ENCODE measurements around the gene RBBP8NL. TPM values are rescaled to one million over a fixed set of nuclear protein-coding genes. Genes with fewer than 3 reads are reported as not detected.

Gene RBBP8NL
- total RNA-seq, 5 donors from 2014 or later (not counting 1 experiment from before 2014, with no cell fraction given) = not detected

DNA sequence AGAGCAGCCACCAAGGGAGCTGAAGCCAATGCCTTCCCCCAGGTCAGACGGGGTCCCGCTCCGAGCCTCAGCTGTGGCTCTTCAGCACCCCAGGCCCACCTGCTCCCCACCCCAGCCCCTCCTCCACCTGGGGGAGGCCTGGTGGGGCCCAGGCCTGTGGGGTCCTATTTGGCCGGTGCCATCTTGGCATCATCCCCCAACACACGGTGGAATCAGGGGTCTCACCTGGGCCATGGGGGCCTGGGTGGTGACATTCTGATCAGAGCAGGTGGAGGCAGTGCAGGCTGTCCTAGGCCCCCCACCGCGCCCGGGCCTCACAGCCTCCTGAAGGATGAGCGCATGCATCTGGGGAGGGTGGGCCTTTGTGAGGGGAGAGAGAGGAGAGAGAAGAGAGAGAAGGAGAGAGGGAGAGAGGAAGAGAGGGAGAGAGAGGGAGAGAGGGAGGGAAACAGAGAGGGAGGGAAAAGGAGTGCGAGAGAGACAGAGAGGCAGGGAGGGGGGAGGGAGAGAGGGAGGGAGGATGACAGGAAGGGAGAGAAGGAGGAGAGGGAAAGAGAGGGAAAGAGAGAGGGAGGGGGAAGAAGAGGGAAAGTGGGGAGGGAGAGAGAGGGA lies 23.9 kb upstream of the RBBP8NL start:
- no peak for DNase-seq
- H3K27ac ChIP-seq (ENCODE audit: low read length) = no peak overlapping the region
- no peak for ATAC-seq (replicated peaks in 1 of 4)
- no peaks in the 10 kb centered on the region for H3K36me3 ChIP-seq (ENCODE audit: control insufficient read depth in 2 of 2, extremely low read depth in 1 of 2, insufficient read depth in 1 of 2, low read length in 1 of 2)
- 81% methylated on average over 3 of the region's 10 CpGs for WGBS (ENCODE audit: insufficient coverage)
- H3K9me3 ChIP-seq = no peaks in the 10 kb centered on the region
- H3K27ac Mint-ChIP-seq = no peak overlapping the region
- peaks cover 3 to 23% of the 10 kb centered on the region in 2 donors for H3K27me3 Mint-ChIP-seq
- H3K4me3 Mint-ChIP-seq = no peak overlapping the region
- H3K36me3 Mint-ChIP-seq = no peaks in the 10 kb centered on the region
- H3K4me1 ChIP-seq (ENCODE audit: control insufficient read depth in 1 of 2, extremely low read depth in 1 of 2, insufficient read depth in 2 of 2, low read length in 2 of 2) = no peaks in the 10 kb centered on the region
- no peaks in the 10 kb centered on the region for H3K4me1 Mint-ChIP-seq
- H3K9me3 Mint-ChIP-seq = no peaks in the 10 kb centered on the region
- POLR2A ChIA-PET = no interaction called here
- peaks cover 0 to 57% of the 10 kb centered on the region in 2 experiments for H3K27me3 ChIP-seq (replicated peaks in 1 of 2; ENCODE audit: control insufficient read depth in 2 of 2, extremely low read depth in 1 of 2, insufficient read depth in 2 of 2, low read length in 1 of 2)
- no peak overlapping the region for H3K4me3 ChIP-seq (ENCODE audit: control insufficient read depth in 1 of 2, extremely low read depth in 1 of 2, low read length in 1 of 2)
- CTCF ChIA-PET = no interaction called here

DNA sequence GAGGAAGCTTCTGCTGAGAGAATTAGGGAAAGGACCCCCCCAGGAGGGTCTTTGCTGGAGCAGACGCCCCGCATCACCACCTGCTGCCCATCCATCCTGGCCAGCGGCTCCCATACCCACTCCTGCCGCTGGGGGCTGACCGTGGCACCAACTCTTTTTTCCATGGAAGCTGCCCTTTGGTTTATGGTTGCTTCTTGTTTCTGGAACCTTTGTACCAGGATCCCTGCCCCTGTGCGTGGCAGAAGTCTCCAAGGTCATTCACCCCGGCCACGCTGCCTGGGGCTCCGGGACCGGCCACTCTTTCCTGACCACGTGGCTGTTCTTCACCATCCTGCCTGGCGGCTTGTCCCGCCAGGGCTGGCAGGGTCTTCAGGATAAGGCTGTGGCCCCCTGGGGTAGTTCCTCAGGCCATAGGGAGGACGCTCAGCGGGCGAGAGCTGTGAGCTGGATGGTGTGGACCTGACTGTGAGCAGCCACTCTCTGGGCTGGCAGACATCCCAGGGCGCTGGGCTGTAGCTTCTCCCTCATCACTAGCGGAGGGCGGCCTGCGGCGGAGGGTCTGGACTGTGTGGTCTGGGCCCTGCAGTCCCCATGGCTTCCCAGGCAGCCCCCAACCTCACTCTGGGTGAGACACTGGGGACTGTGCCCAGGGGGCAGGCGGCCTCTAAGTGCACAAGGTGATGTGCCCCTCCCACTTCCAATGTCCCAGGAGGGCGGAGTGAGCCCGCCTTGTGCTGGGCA lies 22.8 kb upstream of the RBBP8NL start:
- no peaks in the 10 kb centered on the region for H3K9me3 ChIP-seq
- peaks cover 0 to 58% of the 10 kb centered on the region in 2 experiments for H3K27me3 ChIP-seq (replicated peaks in 1 of 2; ENCODE audit: control insufficient read depth in 2 of 2, extremely low read depth in 1 of 2, insufficient read depth in 2 of 2, low read length in 1 of 2)
- no peak for ATAC-seq (replicated peaks in 1 of 4)
- Mint-ChIP-seq H3K36me3 (no peaks in the 10 kb centered on the region), H3K9me3 (no peaks in the 10 kb centered on the region), H3K27ac (no peak overlapping the region), H3K27me3 (peaks cover 3 to 20% of the 10 kb centered on the region in 2 donors), H3K4me3 (no peak overlapping the region), H3K4me1 (no peaks in the 10 kb centered on the region)
- H3K4me3 ChIP-seq (ENCODE audit: control insufficient read depth in 1 of 2, extremely low read depth in 1 of 2, low read length in 1 of 2) = no peak overlapping the region
- DNase-seq = no peak
- H3K36me3 ChIP-seq (ENCODE audit: control insufficient read depth in 2 of 2, extremely low read depth in 1 of 2, insufficient read depth in 1 of 2, low read length in 1 of 2) = no peaks in the 10 kb centered on the region
- POLR2A ChIA-PET = no interaction called here
- CTCF ChIA-PET = no interaction called here
- WGBS (ENCODE audit: insufficient coverage) = 80% methylated on average over 20 of the region's 24 CpGs
- no peak overlapping the region for H3K27ac ChIP-seq (ENCODE audit: low read length)
- no peaks in the 10 kb centered on the region for H3K4me1 ChIP-seq (ENCODE audit: control insufficient read depth in 1 of 2, extremely low read depth in 1 of 2, insufficient read depth in 2 of 2, low read length in 2 of 2)

- Mint-ChIP-seq H3K4me3 (no peak overlapping the region), H3K36me3 (no peaks in the 10 kb centered on the region), H3K27me3 (peaks cover 6 to 19% of the 10 kb centered on the region in 2 donors), H3K4me1 (no peaks in the 10 kb centered on the region), H3K9me3 (no peaks in the 10 kb centered on the region), H3K27ac (no peak overlapping the region)
- Histone ChIP-seq H3K4me1 (ENCODE audit: control insufficient read depth in 1 of 2, extremely low read depth in 1 of 2, insufficient read depth in 2 of 2, low read length in 2 of 2) (no peaks in the 10 kb centered on the region), H3K36me3 (ENCODE audit: control insufficient read depth in 2 of 2, extremely low read depth in 1 of 2, insufficient read depth in 1 of 2, low read length in 1 of 2) (no peaks in the 10 kb centered on the region), H3K27me3 (replicated peaks in 1 of 2; ENCODE audit: control insufficient read depth in 2 of 2, extremely low read depth in 1 of 2, insufficient read depth in 2 of 2, low read length in 1 of 2) (peaks cover 0 to 65% of the 10 kb centered on the region in 2 experiments), H3K4me3 (ENCODE audit: control insufficient read depth in 1 of 2, extremely low read depth in 1 of 2, low read length in 1 of 2) (no peak overlapping the region), H3K9me3 (no peaks in the 10 kb centered on the region), H3K27ac (ENCODE audit: low read length) (no peak overlapping the region)
- WGBS (ENCODE audit: insufficient coverage) = 75% methylated on average over 13 of the region's 14 CpGs
- DNase-seq (no peak), ATAC-seq (replicated peaks in 1 of 4) (no peak)
- ChIA-PET POLR2A (no interaction called here), CTCF (no interaction called here)
Measured at GRCh38 chr20:62448788-62449187, 21.4 kb upstream of the RBBP8NL start.

DNA sequence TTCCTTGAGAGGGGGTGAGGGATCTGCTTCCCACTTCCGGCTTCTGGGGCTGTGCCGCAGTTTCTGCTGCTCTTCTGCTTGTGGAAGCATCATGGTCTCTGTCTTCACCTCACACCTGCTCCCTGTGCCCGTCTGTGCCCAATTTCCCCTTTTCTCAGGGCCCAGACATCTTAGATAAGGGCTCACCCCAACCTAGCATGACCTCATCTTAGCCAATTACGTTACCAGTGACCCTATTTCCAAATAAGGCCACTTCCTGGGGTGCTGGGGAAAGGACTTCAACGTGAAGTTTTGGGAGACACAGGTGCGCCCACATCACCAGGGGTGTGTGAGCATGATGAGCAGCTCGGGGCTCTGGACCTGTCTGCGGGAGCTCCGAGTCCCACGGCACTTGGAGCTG lies 20.7 kb upstream of the RBBP8NL start:
- ChIA-PET CTCF (no interaction called here), POLR2A (no interaction called here)
- no peaks in the 10 kb centered on the region for H3K9me3 Mint-ChIP-seq
- Histone ChIP-seq H3K27ac (ENCODE audit: low read length) (no peak overlapping the region), H3K4me1 (ENCODE audit: control insufficient read depth in 1 of 2, extremely low read depth in 1 of 2, insufficient read depth in 2 of 2, low read length in 2 of 2) (no peaks in the 10 kb centered on the region), H3K36me3 (ENCODE audit: control insufficient read depth in 2 of 2, extremely low read depth in 1 of 2, insufficient read depth in 1 of 2, low read length in 1 of 2) (no peaks in the 10 kb centered on the region), H3K4me3 (ENCODE audit: control insufficient read depth in 1 of 2, extremely low read depth in 1 of 2, low read length in 1 of 2) (no peak overlapping the region), H3K27me3 (replicated peaks in 1 of 2; ENCODE audit: control insufficient read depth in 2 of 2, extremely low read depth in 1 of 2, insufficient read depth in 2 of 2, low read length in 1 of 2) (peaks cover 0 to 59% of the 10 kb centered on the region in 2 experiments), H3K9me3 (no peaks in the 10 kb centered on the region)
- ATAC-seq (replicated peaks in 1 of 4) (no peak), DNase-seq (no peak)
- WGBS (ENCODE audit: insufficient coverage) = 53% methylated on average over 7 of the region's 10 CpGs
- H3K36me3 Mint-ChIP-seq = no peaks in the 10 kb centered on the region
- no peak overlapping the region for H3K4me3 Mint-ChIP-seq
- H3K27ac Mint-ChIP-seq = no peak overlapping the region
- no peaks in the 10 kb centered on the region for H3K4me1 Mint-ChIP-seq
- H3K27me3 Mint-ChIP-seq = peaks cover 6 to 20% of the 10 kb centered on the region in 2 donors

GRCh38 chr20:62446888-62447869 lies 19.8 kb upstream of the RBBP8NL start:
- H3K27me3 ChIP-seq (replicated peaks in 1 of 2; ENCODE audit: control insufficient read depth in 2 of 2, extremely low read depth in 1 of 2, insufficient read depth in 2 of 2, low read length in 1 of 2) = peaks cover 0 to 59% of the 10 kb centered on the region in 2 experiments
- no peak overlapping the region for H3K4me3 ChIP-seq (ENCODE audit: control insufficient read depth in 1 of 2, extremely low read depth in 1 of 2, low read length in 1 of 2)
- Mint-ChIP-seq H3K27ac (no peak overlapping the region), H3K36me3 (no peaks in the 10 kb centered on the region), H3K9me3 (no peaks in the 10 kb centered on the region), H3K27me3 (peaks cover 6 to 25% of the 10 kb centered on the region in 2 donors), H3K4me3 (no peak overlapping the region), H3K4me1 (no peaks in the 10 kb centered on the region)
- H3K4me1 ChIP-seq (ENCODE audit: control insufficient read depth in 1 of 2, extremely low read depth in 1 of 2, insufficient read depth in 2 of 2, low read length in 2 of 2) = no peaks in the 10 kb centered on the region
- no peaks in the 10 kb centered on the region for H3K9me3 ChIP-seq
- ATAC-seq (replicated peaks in 1 of 4) (no peak), DNase-seq (no peak)
- POLR2A ChIA-PET = no interaction called here
- 87% methylated on average over 43 of the region's 44 CpGs for WGBS (ENCODE audit: insufficient coverage)
- H3K27ac ChIP-seq (ENCODE audit: low read length) = no peak overlapping the region
- H3K36me3 ChIP-seq (ENCODE audit: control insufficient read depth in 2 of 2, extremely low read depth in 1 of 2, insufficient read depth in 1 of 2, low read length in 1 of 2) = no peaks in the 10 kb centered on the region
- CTCF ChIA-PET = no interaction called here

DNA sequence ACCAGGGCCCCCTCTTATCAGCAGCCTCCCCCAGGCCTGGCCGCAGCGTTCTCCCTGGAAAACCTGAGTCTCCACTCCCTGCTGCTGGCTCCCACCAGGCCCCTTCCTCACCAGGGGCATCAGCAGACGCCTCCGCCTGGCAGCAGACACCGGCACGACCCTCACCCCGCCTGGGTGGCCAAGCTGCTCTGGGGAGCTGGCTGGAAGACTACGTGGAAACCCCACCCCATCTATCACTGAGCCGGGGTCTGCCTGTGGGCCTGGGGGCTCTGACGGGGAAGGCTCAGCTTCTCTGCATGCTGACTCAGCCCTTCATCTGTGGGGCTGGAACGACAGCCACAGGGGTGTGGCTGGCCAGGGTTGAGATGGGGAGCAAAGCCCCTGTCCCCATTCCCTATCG lies 19.1 kb upstream of the RBBP8NL start:
- POLR2A ChIA-PET = no interaction called here
- CTCF ChIA-PET = no interaction called here
- Histone ChIP-seq H3K27ac (ENCODE audit: low read length) (no peak overlapping the region), H3K36me3 (ENCODE audit: control insufficient read depth in 2 of 2, extremely low read depth in 1 of 2, insufficient read depth in 1 of 2, low read length in 1 of 2) (no peaks in the 10 kb centered on the region), H3K4me3 (ENCODE audit: control insufficient read depth in 1 of 2, extremely low read depth in 1 of 2, low read length in 1 of 2) (no peak overlapping the region), H3K27me3 (replicated peaks in 1 of 2; ENCODE audit: control insufficient read depth in 2 of 2, extremely low read depth in 1 of 2, insufficient read depth in 2 of 2, low read length in 1 of 2) (peaks cover 0 to 66% of the 10 kb centered on the region in 2 experiments), H3K9me3 (no peaks in the 10 kb centered on the region), H3K4me1 (ENCODE audit: control insufficient read depth in 1 of 2, extremely low read depth in 1 of 2, insufficient read depth in 2 of 2, low read length in 2 of 2) (no peaks in the 10 kb centered on the region)
- H3K4me1 Mint-ChIP-seq = no peaks in the 10 kb centered on the region
- peaks cover 6 to 25% of the 10 kb centered on the region in 2 donors for H3K27me3 Mint-ChIP-seq
- ATAC-seq (replicated peaks in 1 of 4) (no peak), DNase-seq (no peak)
- no peaks in the 10 kb centered on the region for H3K36me3 Mint-ChIP-seq
- no peak overlapping the region for H3K27ac Mint-ChIP-seq
- no peaks in the 10 kb centered on the region for H3K9me3 Mint-ChIP-seq
- WGBS (ENCODE audit: insufficient coverage) = 82% methylated on average over 7 of the region's 12 CpGs
- no peak overlapping the region for H3K4me3 Mint-ChIP-seq

Measured in T-cell (primary cell).